OCI-LY7 (cell line): ENCODE measurements around the gene ODAD3.

Experiments
- CTCF ChIP-seq: fragments of 200-600 bp; sonication (generic); conservative IDR thresholded peaks from 2 replicates; pipeline ENCODE4 v1.5.1; 2014; ENCODE audit warnings: mild to moderate bottlenecking, antibody characterized with exemption, low read length, moderate library complexity, mixed read lengths
- EZH2phosphoT487 ChIP-seq: fragments of 200-600 bp; sonication (generic); IDR thresholded peaks from 2 replicates; pipeline ENCODE4 v1.6.1; 2018; ENCODE audit warnings: low read depth, borderline replicate concordance, mild to moderate bottlenecking, mixed run types, antibody characterized with exemption, low read length, moderate library complexity, mixed read lengths

GRCh38 chr19:11373885-11374432 lies 61.0 kb downstream of the ODAD3 start:
- TF ChIP-seq CTCF (no peak), EZH2phosphoT487 (no peak)
